ENCODE measurements around the gene GPR15.

- TF ChIP-seq CTCF (IDR thresholded peaks at IDR 0.05 in 2 of 3, conservative IDR thresholded peaks at IDR 0.05 in 1 of 3; ENCODE audit: control insufficient read depth in 2 of 3, extremely low read depth in 1 of 3, insufficient read depth in 1 of 3, low read depth in 3 of 3, low read length in 3 of 3) (no peak), CEBPB (IDR thresholded peaks at IDR 0.05; ENCODE audit: borderline replicate concordance in 1 of 2, low read depth in 2 of 2, low read length in 2 of 2) (no peak; a peak in 1 of 4 replicates)
These were observed 25.7 kb downstream of the GPR15 start for GRCh38 chr3:98557324-98558010.

Data from GM12878 (cell line).